Measurements from ENCODE around the gene VPS13D. TPM values are rescaled to one million over a fixed set of nuclear protein-coding genes. Genes with fewer than 3 reads are reported as not detected.

VPS13D gene
- total RNA-seq, 1 experiment from 2014 or later, result 29.0 TPM

DNA sequence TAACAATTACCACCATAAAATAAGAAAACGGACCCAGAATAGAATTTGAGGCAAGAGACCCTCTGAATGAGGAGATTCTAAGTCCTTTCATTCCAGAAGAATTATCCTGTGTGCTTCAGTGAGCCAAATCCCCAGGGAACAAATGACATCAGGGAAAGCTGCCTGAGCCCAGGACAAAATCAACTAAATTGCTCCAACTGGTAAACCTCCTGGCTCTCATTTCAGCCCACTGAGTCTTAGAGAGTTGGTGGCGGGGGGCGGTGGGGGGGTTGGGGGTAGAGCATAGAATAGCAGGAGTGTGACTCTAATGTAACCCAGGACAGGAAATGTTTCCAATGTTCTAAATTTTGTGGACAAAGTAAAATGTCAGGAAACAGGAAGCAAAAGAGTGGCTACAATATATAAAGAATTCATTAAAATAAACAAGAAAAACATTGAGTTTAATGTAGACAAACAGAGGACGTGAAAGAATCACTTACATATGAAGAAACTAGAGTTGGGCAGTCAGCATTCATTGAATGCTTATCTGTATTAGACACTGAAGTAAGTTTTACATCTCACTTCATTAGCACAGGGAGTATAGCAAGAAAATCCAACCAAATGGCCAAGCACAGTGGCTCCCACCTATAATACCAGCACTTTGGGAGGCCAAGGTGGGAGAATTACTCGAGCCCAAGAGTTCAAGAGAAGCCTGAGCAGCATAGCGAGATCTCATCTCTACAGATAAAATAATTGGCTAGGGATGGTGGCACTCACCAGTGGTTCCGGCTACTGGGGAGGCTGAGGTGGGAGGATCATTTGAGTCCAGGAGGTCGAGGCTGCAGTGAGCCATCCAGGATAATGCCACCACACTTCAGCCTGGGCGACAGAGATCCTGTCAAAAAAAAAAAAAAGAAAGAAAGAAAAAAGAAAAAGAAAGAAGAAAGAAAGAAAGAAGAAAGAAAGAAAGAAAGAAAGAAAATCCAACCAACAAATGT lies 313.1 kb downstream of the VPS13D start (continued):
- TF ChIP-seq NR1H2 (CRISPR knock-in tag; IDR thresholded peaks at IDR 0.05) (no peak), SOX15 (CRISPR knock-in tag; IDR thresholded peaks at IDR 0.05) (no peak)
- TF ChIP-seq, protein P1, sequence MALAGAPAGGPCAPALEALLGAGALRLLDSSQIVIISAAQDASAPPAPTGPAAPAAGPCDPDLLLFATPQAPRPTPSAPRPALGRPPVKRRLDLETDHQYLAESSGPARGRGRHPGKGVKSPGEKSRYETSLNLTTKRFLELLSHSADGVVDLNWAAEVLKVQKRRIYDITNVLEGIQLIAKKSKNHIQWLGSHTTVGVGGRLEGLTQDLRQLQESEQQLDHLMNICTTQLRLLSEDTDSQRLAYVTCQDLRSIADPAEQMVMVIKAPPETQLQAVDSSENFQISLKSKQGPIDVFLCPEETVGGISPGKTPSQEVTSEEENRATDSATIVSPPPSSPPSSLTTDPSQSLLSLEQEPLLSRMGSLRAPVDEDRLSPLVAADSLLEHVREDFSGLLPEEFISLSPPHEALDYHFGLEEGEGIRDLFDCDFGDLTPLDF (CRISPR knock-in tag; IDR thresholded peaks at IDR 0.05), result no peak

DNA sequence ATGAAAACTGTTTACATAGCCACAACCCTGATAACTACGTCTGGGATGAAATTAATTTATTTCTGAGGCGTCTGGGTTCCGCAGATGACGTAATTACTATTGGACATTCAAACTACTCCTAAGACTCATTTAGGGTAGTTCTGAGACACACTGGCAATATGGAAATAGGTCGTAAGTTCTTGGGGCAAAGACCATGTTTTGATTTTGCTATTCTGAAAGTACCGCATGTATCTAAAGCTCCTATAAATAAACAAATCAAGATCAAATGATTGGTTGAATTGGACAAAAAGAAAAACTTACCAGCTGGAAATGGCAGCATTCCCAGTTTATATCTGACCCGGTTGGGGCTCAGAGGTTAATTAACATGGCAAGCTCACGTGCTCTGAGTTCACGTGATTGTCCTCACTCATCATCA lies 313.9 kb downstream of the VPS13D start:
- DNase-seq (ENCODE audit: low spot score) (no peak), ATAC-seq (no peak)
- no peak overlapping the region for H3K4me3 Mint-ChIP-seq
- no peaks in the 10 kb centered on the region for H3K36me3 Mint-ChIP-seq
- no peak for TF ChIP-seq SMAD3 (CRISPR knock-in tag; IDR thresholded peaks at IDR 0.05; ENCODE audit: borderline replicate concordance)
- TF ChIP-seq, protein P2, sequence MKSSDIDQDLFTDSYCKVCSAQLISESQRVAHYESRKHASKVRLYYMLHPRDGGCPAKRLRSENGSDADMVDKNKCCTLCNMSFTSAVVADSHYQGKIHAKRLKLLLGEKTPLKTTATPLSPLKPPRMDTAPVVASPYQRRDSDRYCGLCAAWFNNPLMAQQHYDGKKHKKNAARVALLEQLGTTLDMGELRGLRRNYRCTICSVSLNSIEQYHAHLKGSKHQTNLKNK (CRISPR knock-in tag; IDR thresholded peaks at IDR 0.05), result no peak
- no peak for TF ChIP-seq ZNF121 (CRISPR knock-in tag; IDR thresholded peaks at IDR 0.05)
- TF ChIP-seq NR1H2 (CRISPR knock-in tag; IDR thresholded peaks at IDR 0.05), result no peak
- TF ChIP-seq, protein P1 (CRISPR knock-in tag; IDR thresholded peaks at IDR 0.05), result no peak
- TF ChIP-seq SOX15 (CRISPR knock-in tag; IDR thresholded peaks at IDR 0.05), result no peak
- no peak for TF ChIP-seq ZNF396 (CRISPR knock-in tag; IDR thresholded peaks at IDR 0.05; ENCODE audit: borderline replicate concordance)
- TF ChIP-seq NFATC4 (CRISPR knock-in tag; IDR thresholded peaks at IDR 0.05), result no peak
- TF ChIP-seq, protein P3, sequence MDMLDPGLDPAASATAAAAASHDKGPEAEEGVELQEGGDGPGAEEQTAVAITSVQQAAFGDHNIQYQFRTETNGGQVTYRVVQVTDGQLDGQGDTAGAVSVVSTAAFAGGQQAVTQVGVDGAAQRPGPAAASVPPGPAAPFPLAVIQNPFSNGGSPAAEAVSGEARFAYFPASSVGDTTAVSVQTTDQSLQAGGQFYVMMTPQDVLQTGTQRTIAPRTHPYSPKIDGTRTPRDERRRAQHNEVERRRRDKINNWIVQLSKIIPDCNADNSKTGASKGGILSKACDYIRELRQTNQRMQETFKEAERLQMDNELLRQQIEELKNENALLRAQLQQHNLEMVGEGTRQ (CRISPR knock-in tag; IDR thresholded peaks at IDR 0.05), result no peak
- no peak for TF ChIP-seq ZNF671 (CRISPR knock-in tag; IDR thresholded peaks at IDR 0.05)
- TF ChIP-seq TP53 (CRISPR knock-in tag; IDR thresholded peaks at IDR 0.05), result no peak
- no peak for TF ChIP-seq TEAD4 (CRISPR knock-in tag; IDR thresholded peaks at IDR 0.05)
- TF ChIP-seq, protein P4, sequence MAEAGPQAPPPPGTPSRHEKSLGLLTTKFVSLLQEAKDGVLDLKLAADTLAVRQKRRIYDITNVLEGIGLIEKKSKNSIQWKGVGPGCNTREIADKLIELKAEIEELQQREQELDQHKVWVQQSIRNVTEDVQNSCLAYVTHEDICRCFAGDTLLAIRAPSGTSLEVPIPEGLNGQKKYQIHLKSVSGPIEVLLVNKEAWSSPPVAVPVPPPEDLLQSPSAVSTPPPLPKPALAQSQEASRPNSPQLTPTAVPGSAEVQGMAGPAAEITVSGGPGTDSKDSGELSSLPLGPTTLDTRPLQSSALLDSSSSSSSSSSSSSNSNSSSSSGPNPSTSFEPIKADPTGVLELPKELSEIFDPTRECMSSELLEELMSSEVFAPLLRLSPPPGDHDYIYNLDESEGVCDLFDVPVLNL (CRISPR knock-in tag; IDR thresholded peaks at IDR 0.05; ENCODE audit: borderline replicate concordance, low read depth), result no peak
- TF ChIP-seq, protein P5, sequence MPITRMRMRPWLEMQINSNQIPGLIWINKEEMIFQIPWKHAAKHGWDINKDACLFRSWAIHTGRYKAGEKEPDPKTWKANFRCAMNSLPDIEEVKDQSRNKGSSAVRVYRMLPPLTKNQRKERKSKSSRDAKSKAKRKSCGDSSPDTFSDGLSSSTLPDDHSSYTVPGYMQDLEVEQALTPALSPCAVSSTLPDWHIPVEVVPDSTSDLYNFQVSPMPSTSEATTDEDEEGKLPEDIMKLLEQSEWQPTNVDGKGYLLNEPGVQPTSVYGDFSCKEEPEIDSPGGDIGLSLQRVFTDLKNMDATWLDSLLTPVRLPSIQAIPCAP (CRISPR knock-in tag; IDR thresholded peaks at IDR 0.05), result no peak
- TF ChIP-seq TEAD1 (CRISPR knock-in tag; IDR thresholded peaks at IDR 0.05), result no peak
- no peak for TF ChIP-seq ZNF317 (CRISPR knock-in tag; IDR thresholded peaks at IDR 0.05; ENCODE audit: borderline replicate concordance, low read depth)
- H3K4me1 Mint-ChIP-seq, result peaks cover 26% of the 10 kb centered on the region
- ChIA-PET CTCF (no interaction called here), POLR2A (no interaction called here)
- H3K27me3 Mint-ChIP-seq (ENCODE audit: low read depth), result peaks cover 3% of the 10 kb centered on the region; the same call in 1 of the 2 replicates
- no peak overlapping the region for H3K27ac Mint-ChIP-seq
- H3K9me3 Mint-ChIP-seq, result no peaks in the 10 kb centered on the region

DNA sequence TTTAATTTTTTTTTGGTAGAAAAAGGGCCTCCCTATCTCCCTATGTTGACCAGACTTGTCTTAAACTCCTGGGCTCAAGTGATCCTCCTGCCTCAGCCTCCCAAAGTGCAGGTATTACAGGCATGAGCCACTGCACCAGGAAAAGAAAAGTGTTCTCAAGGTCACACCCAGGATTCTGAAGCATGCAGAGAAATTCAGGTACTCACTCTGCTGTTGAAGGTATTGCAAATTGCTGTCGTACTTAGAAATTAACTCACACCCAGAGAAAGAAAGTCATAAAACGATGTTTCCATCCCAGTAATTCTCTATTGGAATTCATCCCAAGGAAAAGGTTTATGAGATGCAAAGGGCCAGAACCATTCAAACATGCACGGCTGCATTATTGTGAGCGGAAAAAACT lies 314.5 kb downstream of the VPS13D start:
- H3K4me3 Mint-ChIP-seq, result no peak overlapping the region
- peaks cover 26% of the 10 kb centered on the region for H3K4me1 Mint-ChIP-seq
- no peaks in the 10 kb centered on the region for H3K9me3 Mint-ChIP-seq
- ATAC-seq, result no peak
- no peak for TF ChIP-seq TCF7 (CRISPR knock-in tag; IDR thresholded peaks at IDR 0.05; ENCODE audit: low read depth)
- no peak for TF ChIP-seq HMGA2 (CRISPR knock-in tag; IDR thresholded peaks at IDR 0.05)
- no peak for TF ChIP-seq MYBL2 (CRISPR knock-in tag; IDR thresholded peaks at IDR 0.05)
- no peaks in the 10 kb centered on the region for H3K36me3 Mint-ChIP-seq
- ChIA-PET CTCF (no interaction called here), POLR2A (no interaction called here)
- no peak for DNase-seq (ENCODE audit: low spot score)
- H3K27ac Mint-ChIP-seq, result no peak overlapping the region; the same call in 1 of the 2 replicates
- H3K27me3 Mint-ChIP-seq (ENCODE audit: low read depth), result peaks cover 3% of the 10 kb centered on the region; the same call in 1 of the 2 replicates

Data from WTC11 (cell line).